GM10266 (cell line): ENCODE measurements around the gene SLC30A4.

Experiments
- DNase-seq: peaks from one replicate; pipeline ENCODE4 v3.0.0; 2012; ENCODE audit errors: extremely low spot score
- CTCF ChIP-seq: IDR thresholded peaks from 2 replicates; pipeline ENCODE4 v1.5.1; 2012; ENCODE audit warnings: mild to moderate bottlenecking, low read depth; ENCODE audit not compliant: control insufficient read depth, insufficient read depth; ENCODE audit errors: missing control alignments

SLC30A4 gene

GRCh38 chr15:45449916-45450867 is 72.4 kb downstream of the SLC30A4 start:
- DNase-seq: no peak
- no peak for TF ChIP-seq CTCF

- DNase-seq: no peak
- TF ChIP-seq CTCF: no peak
These were observed 73.2 kb downstream of the SLC30A4 start for GRCh38 chr15:45449395-45449794.

- no peak for TF ChIP-seq CTCF
These were observed 74.3 kb downstream of the SLC30A4 start for GRCh38 chr15:45448066-45448915.

GRCh38 chr15:45443645-45444044 is 78.9 kb downstream of the SLC30A4 start:
- no peak for TF ChIP-seq CTCF
- no peak for DNase-seq

More at GRCh38 chr15:45448066-45448915, 74.3 kb downstream of the SLC30A4 start:
- no peak for DNase-seq

- no peak for TF ChIP-seq CTCF
These were observed 79.9 kb downstream of the SLC30A4 start for GRCh38 chr15:45442507-45443135.

GRCh38 chr15:45441686-45442085 is 80.9 kb downstream of the SLC30A4 start:
- no peak for TF ChIP-seq CTCF
- no peak for DNase-seq

More at GRCh38 chr15:45442507-45443135, 79.9 kb downstream of the SLC30A4 start:
- no peak for DNase-seq

- no peak for DNase-seq
- TF ChIP-seq CTCF: no peak
These were observed 81.5 kb downstream of the SLC30A4 start for GRCh38 chr15:45441036-45441435.
